ENCODE results near the gene TRPV3. TPM values are rescaled to one million over a fixed set of nuclear protein-coding genes. Genes with fewer than 3 reads are reported as not detected.
A peak's percentile ranks its signal among the peaks of the same experiment; 100 is the strongest.

The TRPV3 gene
- total and polyA plus RNA-seq, 2 donors (not counting 1 experiment from before 2014, with no cell fraction given): 1.6 to 18.2 TPM

DNA sequence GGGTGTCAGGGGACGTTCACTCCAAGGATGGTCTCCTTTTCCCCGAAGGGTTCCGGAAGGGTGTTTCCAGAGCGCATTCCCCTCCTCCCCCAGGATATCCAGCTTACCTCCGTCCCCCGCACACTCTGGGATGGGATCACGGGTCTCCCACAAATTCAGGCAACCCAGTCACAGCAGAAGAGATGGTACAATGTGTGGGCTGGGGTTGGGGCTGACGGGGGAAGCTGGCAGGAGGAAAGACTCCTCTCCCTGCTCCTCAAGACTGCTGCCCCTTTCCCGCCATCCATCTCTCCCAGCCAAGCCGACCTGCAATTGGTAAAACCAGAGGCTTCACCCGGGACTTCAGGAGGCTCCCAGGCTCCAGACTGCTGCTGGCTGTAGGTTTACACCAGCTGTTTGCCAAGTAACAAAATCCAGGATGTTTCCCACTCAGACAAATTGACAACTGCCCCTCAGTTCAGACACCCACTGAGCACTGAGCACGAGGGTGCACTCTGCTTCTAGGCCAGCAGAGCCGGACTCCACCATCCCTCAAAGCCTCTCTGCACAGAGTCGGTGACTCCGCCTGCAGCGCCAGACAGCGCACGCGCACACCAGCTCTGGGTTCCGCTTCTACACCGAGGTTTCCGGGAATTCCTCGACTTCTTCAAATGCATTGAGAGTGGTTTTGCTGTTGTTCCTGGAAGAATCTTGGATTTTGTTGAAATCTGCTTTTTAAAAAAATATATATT, 44.1 kb downstream of the TRPV3 start:
- CTCF ChIA-PET: no interaction called here
- intact Hi-C loops (cut with micrococcal nuclease): no loop called here
- no peaks in the 10 kb centered on the region for H3K4me1 Mint-ChIP-seq
- H4K20me1 ChIP-seq (ENCODE audit: control insufficient read depth, insufficient read depth, low read length, poor library complexity, severe bottlenecking): no peaks in the 10 kb centered on the region
- TF ChIP-seq EZH2 (IDR thresholded peaks at IDR 0.05; ENCODE audit: borderline replicate concordance, insufficient read depth, low read depth, low read length, poor library complexity, severe bottlenecking): no peak
- TF ChIP-seq, protein P1, sequence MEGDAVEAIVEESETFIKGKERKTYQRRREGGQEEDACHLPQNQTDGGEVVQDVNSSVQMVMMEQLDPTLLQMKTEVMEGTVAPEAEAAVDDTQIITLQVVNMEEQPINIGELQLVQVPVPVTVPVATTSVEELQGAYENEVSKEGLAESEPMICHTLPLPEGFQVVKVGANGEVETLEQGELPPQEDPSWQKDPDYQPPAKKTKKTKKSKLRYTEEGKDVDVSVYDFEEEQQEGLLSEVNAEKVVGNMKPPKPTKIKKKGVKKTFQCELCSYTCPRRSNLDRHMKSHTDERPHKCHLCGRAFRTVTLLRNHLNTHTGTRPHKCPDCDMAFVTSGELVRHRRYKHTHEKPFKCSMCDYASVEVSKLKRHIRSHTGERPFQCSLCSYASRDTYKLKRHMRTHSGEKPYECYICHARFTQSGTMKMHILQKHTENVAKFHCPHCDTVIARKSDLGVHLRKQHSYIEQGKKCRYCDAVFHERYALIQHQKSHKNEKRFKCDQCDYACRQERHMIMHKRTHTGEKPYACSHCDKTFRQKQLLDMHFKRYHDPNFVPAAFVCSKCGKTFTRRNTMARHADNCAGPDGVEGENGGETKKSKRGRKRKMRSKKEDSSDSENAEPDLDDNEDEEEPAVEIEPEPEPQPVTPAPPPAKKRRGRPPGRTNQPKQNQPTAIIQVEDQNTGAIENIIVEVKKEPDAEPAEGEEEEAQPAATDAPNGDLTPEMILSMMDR (IDR thresholded peaks at IDR 0.05): no peak
- H2AFZ ChIP-seq (ENCODE audit: insufficient read depth, low read depth, low read length, poor library complexity, severe bottlenecking): no peak overlapping the region
- H3K4me3 ChIP-seq (ENCODE audit: control extremely low read depth in 1 of 5, extremely low read depth in 1 of 5, insufficient read depth in 1 of 5, low read depth in 2 of 5, low read length in 4 of 5): peak overlapping the region in 1 of 5 experiments; percentile 2
- no peak overlapping the region for H3K27ac Mint-ChIP-seq
- H3K36me3 ChIP-seq (replicated peaks in 1 of 2; ENCODE audit: control extremely low read depth in 1 of 2, control insufficient read depth in 1 of 2, extremely low read depth in 1 of 2, insufficient read depth in 2 of 2, low read length in 1 of 2): no peaks in the 10 kb centered on the region
- H3K27me3 Mint-ChIP-seq: no peaks in the 10 kb centered on the region
- H3K9me3 Mint-ChIP-seq (ENCODE audit: insufficient read depth): peaks cover 5% of the 10 kb centered on the region
- DNase-seq (no peak), ATAC-seq (ENCODE audit: low read depth) (no peak)
- POLR2A ChIA-PET: no interaction called here
- H3K9ac ChIP-seq (ENCODE audit: low read length): no peak overlapping the region
- H3K79me2 ChIP-seq (ENCODE audit: control insufficient read depth, insufficient read depth, low read length): no peaks in the 10 kb centered on the region
- H3K4me2 ChIP-seq (replicated peaks; ENCODE audit: low read depth, low read length, poor library complexity, severe bottlenecking): no peak overlapping the region
- no peaks in the 10 kb centered on the region for H3K9me3 ChIP-seq (ENCODE audit: control extremely low read depth in 1 of 3, control insufficient read depth in 2 of 3, insufficient read depth in 1 of 3, low read length in 2 of 3)
- no peaks in the 10 kb centered on the region for H3K27me3 ChIP-seq (replicated peaks in 1 of 4; ENCODE audit: control extremely low read depth in 1 of 4, control insufficient read depth in 3 of 4, insufficient read depth in 4 of 4, low read length in 3 of 4)
- no peaks in the 10 kb centered on the region for H3K4me1 ChIP-seq (ENCODE audit: control insufficient read depth in 2 of 2, insufficient read depth in 2 of 2, low read length in 2 of 2)
- 92% methylated on average over 4 of the region's 23 CpGs for WGBS (ENCODE audit: insufficient coverage)
- no peak overlapping the region for H3K4me3 Mint-ChIP-seq
- no peak overlapping the region for H3K27ac ChIP-seq (ENCODE audit: low read length in 2 of 2)

DNA sequence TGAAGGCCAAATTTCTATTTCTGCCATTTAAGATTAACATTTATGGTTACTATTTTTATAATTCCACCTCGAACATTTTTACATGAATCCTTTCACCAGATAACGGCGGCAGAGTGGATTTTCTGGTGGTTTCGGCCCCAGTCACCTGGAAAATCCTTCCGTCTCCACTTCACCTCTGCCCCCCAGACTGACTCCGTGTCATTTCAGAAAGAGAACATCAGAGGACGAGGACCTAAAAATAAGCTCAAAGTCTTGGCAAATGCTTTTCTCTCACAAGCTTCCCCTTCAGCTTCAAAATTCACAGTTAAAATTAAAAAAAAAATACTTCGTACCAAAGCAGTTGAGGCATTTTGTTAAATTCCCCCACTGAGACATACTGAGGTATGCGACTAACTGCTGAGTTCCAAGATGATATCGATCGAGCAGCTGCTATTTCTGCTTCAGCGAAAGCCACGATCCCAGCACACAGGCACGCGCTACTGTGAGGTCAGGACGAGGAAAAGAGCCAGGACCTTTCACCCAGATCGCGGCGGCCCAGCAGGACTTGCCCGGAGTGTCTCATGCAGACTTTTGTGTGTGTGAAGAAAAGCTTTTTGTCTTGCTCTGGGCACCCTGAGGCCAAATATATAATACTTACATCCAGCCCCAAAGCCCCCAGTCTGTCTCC, 45.0 kb downstream of the TRPV3 start:
- Histone ChIP-seq H3K9ac (ENCODE audit: low read length) (no peak overlapping the region), H4K20me1 (ENCODE audit: control insufficient read depth, insufficient read depth, low read length, poor library complexity, severe bottlenecking) (no peaks in the 10 kb centered on the region), H3K4me2 (replicated peaks; ENCODE audit: low read depth, low read length, poor library complexity, severe bottlenecking) (no peak overlapping the region), H3K27me3 (replicated peaks in 1 of 4; ENCODE audit: control extremely low read depth in 1 of 4, control insufficient read depth in 3 of 4, insufficient read depth in 4 of 4, low read length in 3 of 4) (no peaks in the 10 kb centered on the region), H2AFZ (ENCODE audit: insufficient read depth, low read depth, low read length, poor library complexity, severe bottlenecking) (no peak overlapping the region), H3K36me3 (replicated peaks in 1 of 2; ENCODE audit: control extremely low read depth in 1 of 2, control insufficient read depth in 1 of 2, extremely low read depth in 1 of 2, insufficient read depth in 2 of 2, low read length in 1 of 2) (no peaks in the 10 kb centered on the region), H3K27ac (ENCODE audit: low read length in 2 of 2) (no peak overlapping the region), H3K9me3 (ENCODE audit: control extremely low read depth in 1 of 3, control insufficient read depth in 2 of 3, insufficient read depth in 1 of 3, low read length in 2 of 3) (no peaks in the 10 kb centered on the region), H3K4me3 (ENCODE audit: control extremely low read depth in 1 of 5, extremely low read depth in 1 of 5, insufficient read depth in 1 of 5, low read depth in 2 of 5, low read length in 4 of 5) (no peak overlapping the region), H3K79me2 (ENCODE audit: control insufficient read depth, insufficient read depth, low read length) (no peaks in the 10 kb centered on the region), H3K4me1 (ENCODE audit: control insufficient read depth in 2 of 2, insufficient read depth in 2 of 2, low read length in 2 of 2) (no peaks in the 10 kb centered on the region)
- 89% methylated on average over 18 of the region's 20 CpGs for WGBS (ENCODE audit: insufficient coverage)
- Mint-ChIP-seq H3K9me3 (ENCODE audit: insufficient read depth) (peaks cover 5% of the 10 kb centered on the region), H3K27me3 (peaks cover under 1% of the 10 kb centered on the region), H3K27ac (no peak overlapping the region), H3K4me3 (no peak overlapping the region), H3K4me1 (no peaks in the 10 kb centered on the region)
- ChIA-PET CTCF (no interaction called here), POLR2A (no interaction called here)
- no peak for ATAC-seq (ENCODE audit: low read depth)
- TF ChIP-seq, protein P1 (IDR thresholded peaks at IDR 0.05): no peak
- TF ChIP-seq EZH2 (IDR thresholded peaks at IDR 0.05; ENCODE audit: borderline replicate concordance, insufficient read depth, low read depth, low read length, poor library complexity, severe bottlenecking): no peak
- intact Hi-C loops (cut with micrococcal nuclease): no loop called here
- no peak for DNase-seq
